OCI-LY1 (cell line): ENCODE measurements around the gene PDZD2.

Experiments
- EZH2 ChIP-seq: fragments of 200-600 bp; sonication (generic), shearing (Covaris generic); IDR thresholded peaks from 2 replicates; pipeline ENCODE4 v1.8.0; 2017; ENCODE audit warnings: borderline replicate concordance, mixed run types, mild to moderate bottlenecking, antibody characterized with exemption, low read length, moderate library complexity, mixed read lengths
- TF ChIP-seq, protein P1 (sequence below): fragments of 200-600 bp; sonication (generic), shearing (Covaris generic); IDR thresholded peaks from 2 replicates; pipeline ENCODE4 v1.5.1; 2017; ENCODE audit warnings: mild to moderate bottlenecking, antibody characterized with exemption, low read length, moderate library complexity, mixed read lengths

DNA sequence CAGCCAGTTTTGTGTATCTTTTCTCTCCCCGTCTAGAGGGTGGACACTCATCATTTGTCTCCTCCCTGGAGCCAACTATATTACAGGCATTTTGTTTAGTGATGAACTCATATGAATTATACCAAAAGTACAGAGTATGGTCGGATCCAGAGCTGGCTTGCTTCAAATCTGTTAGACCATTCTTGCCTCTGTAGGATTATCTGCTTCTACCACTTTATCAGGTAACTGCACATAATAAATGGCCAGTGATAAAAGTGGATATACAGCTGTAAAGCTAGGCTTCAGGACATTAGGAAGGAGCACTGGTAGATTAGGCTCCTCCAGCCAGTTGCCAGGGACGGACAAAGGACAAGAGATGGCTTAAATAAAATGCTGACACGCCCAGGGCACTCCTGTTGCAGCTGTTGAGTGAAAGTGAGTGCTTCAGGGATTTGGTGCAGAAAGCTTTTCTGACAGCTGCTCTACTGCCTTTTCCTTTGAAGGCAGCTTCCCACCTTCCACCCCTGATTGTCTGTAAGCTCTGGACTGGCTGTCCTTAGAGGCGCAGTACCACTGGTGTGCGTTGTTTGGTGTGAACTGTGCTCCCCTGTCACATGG, 259.2 kb downstream of the PDZD2 start:
- TF ChIP-seq, protein P1, sequence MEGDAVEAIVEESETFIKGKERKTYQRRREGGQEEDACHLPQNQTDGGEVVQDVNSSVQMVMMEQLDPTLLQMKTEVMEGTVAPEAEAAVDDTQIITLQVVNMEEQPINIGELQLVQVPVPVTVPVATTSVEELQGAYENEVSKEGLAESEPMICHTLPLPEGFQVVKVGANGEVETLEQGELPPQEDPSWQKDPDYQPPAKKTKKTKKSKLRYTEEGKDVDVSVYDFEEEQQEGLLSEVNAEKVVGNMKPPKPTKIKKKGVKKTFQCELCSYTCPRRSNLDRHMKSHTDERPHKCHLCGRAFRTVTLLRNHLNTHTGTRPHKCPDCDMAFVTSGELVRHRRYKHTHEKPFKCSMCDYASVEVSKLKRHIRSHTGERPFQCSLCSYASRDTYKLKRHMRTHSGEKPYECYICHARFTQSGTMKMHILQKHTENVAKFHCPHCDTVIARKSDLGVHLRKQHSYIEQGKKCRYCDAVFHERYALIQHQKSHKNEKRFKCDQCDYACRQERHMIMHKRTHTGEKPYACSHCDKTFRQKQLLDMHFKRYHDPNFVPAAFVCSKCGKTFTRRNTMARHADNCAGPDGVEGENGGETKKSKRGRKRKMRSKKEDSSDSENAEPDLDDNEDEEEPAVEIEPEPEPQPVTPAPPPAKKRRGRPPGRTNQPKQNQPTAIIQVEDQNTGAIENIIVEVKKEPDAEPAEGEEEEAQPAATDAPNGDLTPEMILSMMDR: no peak
- no peak for TF ChIP-seq EZH2
